Endodermal cell (in vitro differentiated cells): ENCODE results near the gene CEP57L1. TPM values are rescaled to one million over a fixed set of nuclear protein-coding genes. Genes with fewer than 3 reads are reported as not detected.
A peak's percentile ranks its signal among the peaks of the same experiment; 100 is the strongest.

ENCODE experiments used
- DNase-seq: peaks from one replicate; pipeline ENCODE4 v3.0.0-alpha.2; 2017
- H3K27ac ChIP-seq: 2 replicates; pipeline ENCODE4 v1.5.1; 2013; ENCODE audit warnings: mild to moderate bottlenecking, low read depth, low read length, moderate library complexity
- H3K27me3 ChIP-seq: 2 replicates; pipeline ENCODE4 v1.6.1; 2013; ENCODE audit warnings: mild to moderate bottlenecking, low read length, moderate library complexity; ENCODE audit not compliant: insufficient read depth, control insufficient read depth, poor library complexity, severe bottlenecking
- H3K36me3 ChIP-seq: 2 replicates; pipeline ENCODE4 v1.7.0; 2013; ENCODE audit warnings: mild to moderate bottlenecking, low read length, moderate library complexity; ENCODE audit not compliant: control insufficient read depth, insufficient read depth
- H3K4me1 ChIP-seq: one replicate; pipeline ENCODE4 v1.7.0; 2013; ENCODE audit warnings: low read length; ENCODE audit not compliant: control insufficient read depth, insufficient read depth
- H3K4me3 ChIP-seq: 2 replicates; pipeline ENCODE4 v1.5.1; 2013; ENCODE audit warnings: mild to moderate bottlenecking, low read length, moderate library complexity
- H3K9ac ChIP-seq: 2 replicates; pipeline ENCODE4 v1.6.1; 2013; ENCODE audit warnings: mild to moderate bottlenecking, low read length, moderate library complexity; ENCODE audit not compliant: poor library complexity, severe bottlenecking; ENCODE audit errors: extremely low read depth
- H3K9me3 ChIP-seq: 2 replicates; pipeline ENCODE4 v1.6.1; 2013; ENCODE audit warnings: mild to moderate bottlenecking, low read length, moderate library complexity; ENCODE audit not compliant: control insufficient read depth
- H3K27ac Mint-ChIP-seq: 2 replicates; pipeline ENCODE4 v1.8.0; 2020; ENCODE audit warnings: mixed read lengths
- H3K27me3 Mint-ChIP-seq: 2 replicates; pipeline ENCODE4 v1.8.0; 2021; ENCODE audit warnings: mild to moderate bottlenecking, mixed read lengths; ENCODE audit not compliant: insufficient read depth
- H3K36me3 Mint-ChIP-seq: 2 replicates; pipeline ENCODE4 v1.8.0; 2020; ENCODE audit warnings: low read depth, mixed read lengths
- H3K4me1 Mint-ChIP-seq: 2 replicates; pipeline ENCODE4 v1.8.0; 2020; ENCODE audit warnings: mixed read lengths
- H3K4me3 Mint-ChIP-seq: 2 replicates; pipeline ENCODE4 v1.8.0; 2020; ENCODE audit warnings: mild to moderate bottlenecking, moderate library complexity, mixed read lengths
- H3K9me3 Mint-ChIP-seq: 2 replicates; pipeline ENCODE4 v1.8.0; 2020; ENCODE audit warnings: mild to moderate bottlenecking, mixed read lengths
- CTCF ChIP-seq: fragments of 200-600 bp; sonication (generic); conservative IDR thresholded peaks from 2 replicates; pipeline ENCODE4 v1.5.0; 2021; ENCODE audit warnings: antibody characterized with exemption, mild to moderate bottlenecking
- whole genome bisulfite sequencing, 2 experiments: methylation state at CpG; one replicate each; pipeline versions ENCODE4 v1.1.5 to v1.1.7; 2013; ENCODE audit warnings: missing lambda C conversion rate in 2 of 2, mixed read lengths in 1 of 2; ENCODE audit not compliant: insufficient coverage in 1 of 2, insufficient read length in 1 of 2; 5-methylcytosine and 5-hydroxymethylcytosine counted together
- total RNA-seq, 2 donors: library from RNA; stranded (reverse); fragmentation: NEBNext Ultra II Directional in 1 of 2; extraction: Animal tissue kit (Norgen Biotek cat#: 25700) in 1 of 2; gene quantifications; 2 replicates in 1 of 2; 3 replicates in 1 of 2; pipeline ENCODE4 v1.2.1, GENCODE V29; 2021

CEP57L1 gene
- total RNA-seq, 2 donors from 2014 or later, result 8.4 to 17.6 TPM

- WGBS, 2 experiments, result 87 to 88% methylated on average over 7 of the region's 7 CpGs
- H3K36me3 Mint-ChIP-seq, result no peaks in the 10 kb centered on the region
- Histone ChIP-seq H3K4me1 (peaks cover 3% of the 10 kb centered on the region), H3K27me3 (no peaks in the 10 kb centered on the region), H3K4me3 (no peak overlapping the region), H3K27ac (no peak overlapping the region), H3K9me3 (no peaks in the 10 kb centered on the region), H3K9ac (no peak overlapping the region), H3K36me3 (no peaks in the 10 kb centered on the region)
- H3K27me3 Mint-ChIP-seq, result no peaks in the 10 kb centered on the region
- H3K4me3 Mint-ChIP-seq, result no peak overlapping the region
- no peaks in the 10 kb centered on the region for H3K9me3 Mint-ChIP-seq
- H3K27ac Mint-ChIP-seq, result no peak overlapping the region
- no peak for TF ChIP-seq CTCF
- H3K4me1 Mint-ChIP-seq, result peaks cover 13% of the 10 kb centered on the region
- no peak for DNase-seq
Observed at GRCh38 chr6:109071125-109071917, 24.0 kb upstream of the CEP57L1 start.

- H3K4me1 ChIP-seq, result peaks cover 3% of the 10 kb centered on the region
- DNase-seq, result peak; percentile 60
- no peaks in the 10 kb centered on the region for H3K36me3 ChIP-seq
- no peak overlapping the region for H3K9ac ChIP-seq
- no peak overlapping the region for H3K4me3 Mint-ChIP-seq
- no peak overlapping the region for H3K4me3 ChIP-seq
- TF ChIP-seq CTCF, result peak; percentile 81
- H3K9me3 ChIP-seq, result no peaks in the 10 kb centered on the region
- H3K27ac ChIP-seq, result no peak overlapping the region
- H3K27ac Mint-ChIP-seq, result no peak overlapping the region
- H3K4me1 Mint-ChIP-seq, result peaks cover 13% of the 10 kb centered on the region
- no peaks in the 10 kb centered on the region for H3K27me3 Mint-ChIP-seq
- H3K36me3 Mint-ChIP-seq, result no peaks in the 10 kb centered on the region
- 54 to 69% methylated on average over 3 to 7 of the region's 7 CpGs for WGBS, 2 experiments
- no peaks in the 10 kb centered on the region for H3K9me3 Mint-ChIP-seq
- no peaks in the 10 kb centered on the region for H3K27me3 ChIP-seq
Observed at GRCh38 chr6:109073344-109074132, 21.8 kb upstream of the CEP57L1 start.

- peaks cover 3% of the 10 kb centered on the region for H3K4me1 ChIP-seq
- no peaks in the 10 kb centered on the region for H3K9me3 ChIP-seq
- no peak for TF ChIP-seq CTCF
- Mint-ChIP-seq H3K36me3 (no peaks in the 10 kb centered on the region), H3K4me3 (no peak overlapping the region), H3K9me3 (no peaks in the 10 kb centered on the region), H3K27ac (no peak overlapping the region), H3K4me1 (peaks cover 13% of the 10 kb centered on the region), H3K27me3 (no peaks in the 10 kb centered on the region)
- no peak for DNase-seq
- no peak overlapping the region for H3K9ac ChIP-seq
- H3K36me3 ChIP-seq, result no peaks in the 10 kb centered on the region
- no peaks in the 10 kb centered on the region for H3K27me3 ChIP-seq
- H3K27ac ChIP-seq, result no peak overlapping the region
- H3K4me3 ChIP-seq, result no peak overlapping the region
Observed at GRCh38 chr6:109074133-109074415, 21.2 kb upstream of the CEP57L1 start.
